GM19328 (cell line): ENCODE data around the gene MLLT10.

Experiments used
- ATAC-seq: cut with Tn5 transposase; IDR thresholded peaks from one replicate; pipeline ENCODE4 v1.9.1; 2021; ENCODE audit warnings: mild to moderate bottlenecking, moderate library complexity; ENCODE audit not compliant: unreplicated experiment

MLLT10 gene

DNA sequence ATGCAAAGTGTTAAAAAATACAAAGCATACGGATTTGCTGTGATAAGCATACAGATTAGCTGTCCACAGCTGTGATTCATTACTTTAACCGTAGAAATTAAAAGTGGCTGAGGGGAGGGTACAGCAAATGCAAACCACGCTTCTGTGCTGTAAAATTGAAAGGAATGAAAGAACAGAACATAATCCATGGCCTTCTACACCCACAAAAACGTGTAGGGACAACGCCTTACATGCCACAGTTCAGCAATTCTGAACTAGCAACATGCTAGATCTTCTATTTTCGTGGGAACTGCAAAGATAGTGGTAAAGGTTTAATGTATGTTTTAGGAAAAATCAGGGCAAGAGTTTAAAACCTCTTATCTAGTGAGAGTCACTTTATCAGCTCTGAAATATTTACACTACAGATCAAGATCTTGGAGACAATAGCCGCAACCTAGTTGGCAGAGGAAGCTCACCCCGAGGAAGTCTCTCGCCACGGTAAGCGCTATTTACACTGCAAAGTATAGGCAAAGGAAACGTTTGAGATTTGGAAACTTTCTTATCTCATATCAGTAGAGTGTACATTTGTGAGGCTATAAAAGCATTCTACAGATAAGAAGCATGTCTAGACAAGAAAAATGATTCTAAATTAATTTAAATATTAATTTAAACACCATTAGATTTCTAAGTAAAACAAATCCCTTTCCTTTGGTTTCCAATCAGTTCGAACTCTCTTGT, 193.6 kb downstream of the MLLT10 start:
- no peak for ATAC-seq

DNA sequence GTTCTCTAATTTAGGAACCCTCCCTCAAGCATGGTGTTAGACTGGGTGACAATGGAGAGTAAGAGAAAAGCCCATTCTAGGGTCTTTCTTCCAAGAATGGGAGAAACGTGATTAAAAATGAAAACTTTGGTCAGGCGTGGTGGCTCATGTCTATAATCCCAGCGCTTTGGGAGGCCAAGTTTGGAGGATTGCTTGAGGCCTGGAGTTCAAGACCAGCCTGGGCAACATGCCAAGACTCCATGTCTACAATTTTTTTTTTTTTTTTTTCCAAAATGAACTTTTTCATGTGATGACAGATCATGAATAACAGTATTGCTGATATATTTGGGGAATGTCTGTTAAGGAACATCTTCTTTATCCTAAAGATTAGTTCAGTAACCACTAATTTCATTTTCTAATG, 194.6 kb downstream of the MLLT10 start:
- no peak for ATAC-seq

DNA sequence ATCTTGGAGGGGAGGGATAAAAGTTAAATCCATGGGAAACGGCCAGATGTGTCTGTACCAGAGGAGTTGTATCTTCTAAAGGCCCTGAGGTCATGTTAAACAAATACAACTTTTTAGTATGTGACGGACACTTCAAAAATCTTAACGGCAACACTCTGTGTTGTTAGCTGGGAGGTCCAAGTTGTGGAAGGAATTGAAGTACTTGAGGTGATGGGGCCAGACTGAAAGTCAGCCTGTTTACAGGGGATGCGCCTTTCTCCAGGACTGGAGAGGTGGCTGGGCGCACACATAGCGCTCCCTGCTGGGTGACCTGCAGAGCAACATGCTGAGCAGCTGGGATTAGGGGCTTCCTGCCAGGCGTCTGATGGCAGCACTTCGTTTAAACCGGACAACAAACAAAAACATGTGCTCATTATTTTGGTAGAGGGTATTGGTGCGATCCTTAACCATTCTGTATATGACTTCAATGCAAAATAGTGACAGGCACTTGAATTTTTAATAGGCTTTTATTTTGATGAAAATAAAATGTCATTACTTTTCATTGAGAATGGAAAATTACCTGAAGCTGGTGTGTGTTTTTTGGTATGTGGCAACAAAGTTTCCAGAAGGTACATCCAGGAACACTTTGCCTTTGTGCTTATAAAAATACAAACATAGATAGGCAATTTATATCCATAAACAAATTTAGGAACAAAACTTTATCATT, 198.2 kb downstream of the MLLT10 start:
- no peak for ATAC-seq

DNA sequence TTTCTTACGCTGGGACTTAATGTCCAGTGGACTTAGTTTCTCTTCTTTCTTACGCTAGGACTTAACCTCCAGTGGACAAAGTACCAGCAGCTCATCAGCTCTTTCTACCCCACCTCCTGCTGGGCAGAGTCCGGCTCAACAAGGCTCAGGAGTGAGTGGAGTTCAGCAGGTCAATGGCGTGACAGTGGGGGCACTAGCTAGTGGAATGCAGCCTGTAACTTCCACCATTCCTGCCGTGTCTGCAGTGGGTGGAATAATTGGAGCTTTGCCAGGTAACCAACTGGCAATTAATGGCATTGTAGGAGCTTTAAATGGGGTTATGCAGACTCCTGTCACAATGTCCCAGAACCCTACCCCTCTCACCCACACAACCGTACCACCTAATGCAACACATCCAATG, 199.7 kb downstream of the MLLT10 start:
- no peak for ATAC-seq

DNA sequence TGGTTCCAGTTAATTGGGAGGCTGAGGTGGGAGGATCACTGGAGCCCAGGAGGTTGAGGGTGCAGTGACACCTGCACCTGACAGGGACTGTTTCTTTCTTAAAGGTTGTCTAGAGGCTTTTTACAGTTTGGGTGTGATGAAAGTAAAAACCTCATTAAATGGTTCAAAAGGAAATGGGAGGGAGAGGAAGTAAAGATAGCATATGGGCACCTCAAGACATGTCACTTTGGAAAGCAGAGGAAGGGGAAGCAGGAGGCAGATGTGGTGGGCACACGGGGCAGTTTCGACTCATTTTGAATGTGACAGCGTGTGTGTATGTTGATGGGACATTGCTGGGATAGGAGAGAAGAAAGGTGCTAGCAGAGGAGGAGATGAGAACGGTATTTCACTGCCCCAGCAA, 203.1 kb downstream of the MLLT10 start:
- no peak for ATAC-seq

DNA sequence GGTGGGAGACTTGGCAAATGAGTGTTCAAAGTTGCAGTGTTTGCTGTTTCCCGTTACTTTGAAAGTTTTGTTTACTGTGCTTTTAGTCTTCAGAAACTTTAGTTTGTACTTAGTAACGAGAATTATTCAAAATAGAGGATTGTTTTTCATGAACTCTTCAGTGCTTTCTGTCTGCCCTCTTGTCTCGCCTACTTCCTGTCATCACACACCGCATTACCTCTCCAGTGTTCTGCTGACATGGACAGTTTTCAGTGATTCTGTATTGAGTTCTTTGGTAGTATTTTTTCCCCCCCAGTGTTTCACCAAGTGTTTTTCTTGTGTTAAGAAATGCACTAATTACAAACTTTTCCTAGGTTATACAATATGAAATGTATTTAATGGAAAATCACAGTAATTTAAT, 207.0 kb downstream of the MLLT10 start:
- ATAC-seq: no peak

DNA sequence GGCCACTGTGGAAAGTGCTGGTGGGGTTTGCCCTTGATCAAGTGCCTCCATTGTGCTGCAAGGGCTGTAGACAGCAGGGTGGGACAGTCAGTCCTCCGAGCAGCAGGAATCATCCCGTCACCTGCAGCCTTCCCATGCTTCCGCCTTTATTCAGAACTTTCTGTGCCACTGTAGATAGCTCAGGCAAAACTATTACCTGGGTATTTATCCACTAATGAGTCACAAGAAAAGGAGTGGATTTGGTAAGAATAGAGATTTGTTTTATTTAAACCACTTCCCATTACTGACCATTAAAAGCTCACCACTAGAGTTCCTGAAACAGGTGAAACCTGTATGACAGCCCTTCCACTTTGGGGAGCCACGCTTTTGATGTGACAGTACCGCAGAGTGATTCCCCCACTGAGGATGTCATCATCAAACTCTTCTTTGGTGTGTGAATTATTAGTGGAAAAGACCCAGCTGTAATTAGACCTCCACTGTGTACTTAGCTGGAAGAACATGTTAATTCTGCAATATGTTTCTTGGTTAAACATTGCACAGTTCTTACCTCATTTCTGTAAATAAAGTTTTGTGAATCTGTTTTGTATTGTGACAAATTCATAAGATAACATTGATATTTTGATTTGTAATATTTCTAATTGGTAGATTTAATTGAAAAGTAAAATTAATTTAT, 208.8 kb downstream of the MLLT10 start:
- ATAC-seq: no peak

DNA sequence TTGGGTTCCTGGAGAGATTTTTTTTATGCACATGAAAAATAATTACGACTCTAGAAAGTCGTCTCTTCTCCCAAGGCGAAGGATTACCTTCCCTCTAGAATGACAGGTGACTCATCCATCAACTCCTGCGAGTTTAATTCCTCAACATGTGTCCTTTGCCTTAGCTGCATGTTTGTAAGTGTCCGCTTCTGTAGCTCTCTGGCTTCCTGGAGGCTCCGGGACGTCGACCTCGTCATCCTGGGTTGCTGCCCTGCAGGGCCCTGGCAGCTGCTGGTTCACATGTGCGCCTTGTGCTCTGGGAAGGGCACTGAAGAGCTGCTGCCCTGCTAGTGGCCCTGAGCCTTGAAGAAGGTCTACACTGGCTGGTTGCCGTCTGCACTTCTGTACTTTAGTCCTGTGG, 210.2 kb downstream of the MLLT10 start:
- no peak for ATAC-seq

DNA sequence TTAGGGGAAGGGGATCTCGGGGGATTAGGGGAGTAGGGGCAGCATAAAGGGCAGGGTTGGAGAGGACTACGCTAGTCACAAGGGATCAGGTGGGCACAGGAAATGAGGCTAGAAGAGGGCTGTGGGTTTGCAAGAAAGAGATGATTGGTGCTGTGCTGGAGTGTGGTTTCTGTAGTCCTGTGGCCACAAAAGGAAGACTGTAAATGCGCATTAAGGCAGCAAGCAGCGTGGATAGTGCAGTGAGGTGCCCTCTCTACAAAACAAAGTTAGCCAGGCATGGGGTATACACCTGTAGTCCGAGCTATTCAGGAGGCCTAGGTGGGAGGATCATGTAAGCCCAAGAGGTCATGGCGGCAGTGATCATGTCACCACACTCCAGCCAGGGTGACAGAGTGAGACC, 212.1 kb downstream of the MLLT10 start:
- ATAC-seq: no peak

DNA sequence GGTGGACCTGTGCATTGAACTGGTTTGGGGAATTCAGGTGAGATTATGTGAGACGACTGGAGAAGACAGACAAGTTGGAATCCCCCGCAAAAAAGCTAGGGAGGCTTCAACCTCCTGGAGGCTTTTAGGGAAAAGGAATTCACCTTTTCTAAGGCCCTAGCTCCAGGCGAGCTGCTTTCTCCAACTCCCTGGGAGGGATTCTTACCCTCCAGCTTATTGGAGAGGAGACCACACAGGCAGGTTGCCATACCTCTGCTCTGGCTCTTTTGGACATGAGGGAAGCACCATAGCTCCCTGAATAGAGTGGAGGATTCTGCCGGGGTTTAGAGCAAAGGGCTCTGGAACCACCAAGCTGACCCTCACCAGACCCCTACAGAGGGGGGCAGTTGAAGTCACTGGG, 213.8 kb downstream of the MLLT10 start:
- no peak for ATAC-seq

DNA sequence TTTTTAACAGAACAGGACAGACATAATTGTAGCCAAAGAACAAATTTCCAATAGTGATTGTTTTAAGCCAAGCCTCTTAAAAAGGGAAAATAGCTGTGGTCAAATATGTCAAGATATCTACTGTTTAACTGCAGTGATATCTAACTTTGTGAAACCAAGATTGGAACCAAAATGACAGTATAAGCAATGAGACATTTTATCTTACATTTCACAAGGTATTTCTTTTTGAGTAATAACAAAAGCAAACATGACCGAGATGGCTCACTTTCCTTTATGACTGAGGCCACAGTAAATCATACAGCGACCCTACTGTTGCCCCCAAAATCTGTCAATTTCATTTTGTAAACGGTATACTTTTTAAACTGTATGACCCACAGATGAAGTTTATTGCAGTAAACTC, 215.8 kb downstream of the MLLT10 start:
- no peak for ATAC-seq

DNA sequence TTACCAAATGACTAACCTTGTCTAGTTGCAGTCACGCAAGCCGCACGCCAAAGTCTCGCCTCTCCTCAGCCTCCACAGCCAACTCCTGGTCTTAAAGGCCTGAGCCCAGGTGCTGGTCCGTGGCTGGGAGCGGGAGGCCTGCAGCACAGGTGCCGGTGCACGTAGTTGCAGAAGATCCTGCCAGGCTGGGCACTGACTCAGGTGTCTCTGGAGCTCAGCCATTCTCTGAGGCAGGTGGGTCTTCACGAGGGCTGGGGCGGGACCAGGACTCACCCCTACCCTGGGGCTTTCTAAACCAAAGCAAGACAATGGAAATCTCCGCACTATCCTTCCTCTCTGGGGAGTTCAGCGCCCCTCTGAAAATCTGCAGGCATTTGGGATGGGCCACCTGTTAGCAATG, 216.4 kb downstream of the MLLT10 start:
- no peak for ATAC-seq

DNA sequence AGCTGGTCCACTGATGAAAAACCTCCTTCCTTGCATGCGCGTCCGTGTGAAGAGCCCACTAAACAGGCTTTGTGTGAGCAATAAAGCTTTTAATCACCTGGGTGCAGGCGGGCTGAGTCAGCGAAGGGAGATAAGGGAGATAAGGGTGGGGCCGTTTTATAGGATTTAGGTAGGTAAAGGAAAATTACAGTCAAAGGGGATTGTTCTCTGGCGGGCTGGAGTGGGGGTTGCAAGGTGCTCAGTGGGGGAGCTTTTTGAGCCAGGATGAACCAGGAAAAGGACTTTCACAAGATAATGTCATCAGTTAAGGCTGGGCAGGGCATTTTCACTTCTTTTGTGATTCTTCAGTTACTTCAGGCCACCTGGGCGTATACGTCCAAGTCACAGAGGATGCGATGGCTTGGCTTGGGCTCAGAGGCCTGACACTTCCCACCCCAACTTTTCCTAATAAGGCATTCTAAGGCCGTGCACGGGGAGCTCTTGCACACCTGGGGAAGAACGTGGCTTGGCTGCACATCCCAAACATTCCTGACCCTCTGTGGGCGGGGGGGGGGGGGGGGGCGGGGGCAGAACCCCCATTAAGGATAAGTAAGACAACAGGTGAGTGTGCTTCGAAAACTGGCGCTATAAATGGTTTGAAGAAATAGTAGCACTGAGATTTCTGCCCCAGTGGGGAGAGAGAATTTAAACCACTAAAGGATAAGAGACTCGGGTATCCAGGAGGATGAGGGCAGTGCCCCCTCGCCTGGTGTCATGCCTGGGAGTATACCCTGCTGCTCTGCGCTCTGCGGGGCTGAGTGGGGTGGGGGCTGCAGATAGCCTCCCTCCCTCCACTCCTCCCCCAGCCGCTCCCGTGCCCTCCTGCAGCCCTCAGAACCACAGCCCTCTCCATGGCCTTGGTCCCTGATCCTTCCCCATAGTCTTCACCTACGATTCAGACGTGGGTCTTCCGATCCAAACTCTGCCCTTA, 217.6 kb downstream of the MLLT10 start:
- no peak for ATAC-seq

DNA sequence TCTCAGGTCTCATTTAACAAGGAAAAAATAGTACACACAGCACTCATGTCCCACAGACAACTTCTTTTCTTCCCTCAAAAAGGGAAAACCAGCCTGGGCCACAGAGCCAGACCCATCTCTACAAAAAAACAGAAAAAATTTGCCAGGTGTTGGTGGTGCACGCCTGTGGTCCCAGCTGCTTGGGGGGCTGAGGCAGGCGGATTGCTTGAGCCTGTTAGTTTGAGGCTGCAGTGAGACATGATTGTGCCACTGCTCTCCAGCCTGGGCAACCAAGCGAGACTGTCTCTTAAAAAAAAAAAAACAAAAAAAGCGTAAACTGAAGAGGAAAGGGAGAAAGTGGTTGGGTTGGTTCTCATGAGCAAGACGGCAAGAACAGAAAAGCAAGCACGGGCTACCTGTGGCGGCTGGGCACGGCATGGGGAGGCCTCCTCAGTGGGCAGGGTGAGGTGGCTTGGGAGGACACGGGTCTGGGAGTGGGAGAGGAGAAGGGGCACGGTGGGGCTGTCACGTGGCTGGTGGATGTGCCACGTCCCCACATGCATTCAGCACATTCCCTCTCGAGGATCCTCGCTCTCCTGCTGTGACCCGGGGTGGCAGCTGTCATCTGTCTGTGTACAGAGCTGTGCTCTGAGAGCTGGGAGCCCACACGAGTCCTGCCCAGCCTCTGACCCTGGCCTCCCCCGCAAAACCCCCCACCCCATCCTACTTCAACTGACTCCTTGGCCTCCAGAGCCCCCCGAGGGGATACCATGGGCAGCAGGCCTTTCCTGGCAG, 219.7 kb downstream of the MLLT10 start:
- ATAC-seq: no peak

DNA sequence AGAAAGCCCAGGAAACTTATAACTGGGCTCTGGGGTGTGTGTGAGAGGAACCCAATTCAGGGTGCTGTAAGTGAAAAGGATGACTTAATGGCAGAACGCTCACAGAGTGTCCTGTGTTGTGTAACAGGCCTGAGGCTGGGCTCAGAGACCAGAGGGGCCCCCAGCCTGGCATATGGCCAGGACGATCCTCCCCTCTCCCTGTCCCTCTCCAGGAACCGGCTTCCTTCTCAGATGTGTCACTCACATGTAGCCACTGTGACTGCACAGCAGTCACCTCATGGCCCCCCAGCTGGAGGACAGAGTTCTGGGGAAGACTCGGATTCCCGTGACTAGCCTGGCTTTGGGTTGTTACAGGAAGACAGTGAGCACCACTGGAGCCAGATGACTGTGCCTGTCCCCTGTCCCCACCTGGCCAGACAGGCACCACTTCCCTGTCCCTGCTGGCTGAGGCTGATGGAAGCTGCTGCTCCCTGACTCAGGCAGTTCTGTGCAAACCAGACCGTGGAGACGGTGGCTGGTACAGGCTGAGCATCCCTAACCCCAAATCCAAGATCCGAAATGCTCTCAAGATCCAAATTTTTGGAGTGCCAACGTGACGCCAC, 220.5 kb downstream of the MLLT10 start:
- ATAC-seq: no peak

DNA sequence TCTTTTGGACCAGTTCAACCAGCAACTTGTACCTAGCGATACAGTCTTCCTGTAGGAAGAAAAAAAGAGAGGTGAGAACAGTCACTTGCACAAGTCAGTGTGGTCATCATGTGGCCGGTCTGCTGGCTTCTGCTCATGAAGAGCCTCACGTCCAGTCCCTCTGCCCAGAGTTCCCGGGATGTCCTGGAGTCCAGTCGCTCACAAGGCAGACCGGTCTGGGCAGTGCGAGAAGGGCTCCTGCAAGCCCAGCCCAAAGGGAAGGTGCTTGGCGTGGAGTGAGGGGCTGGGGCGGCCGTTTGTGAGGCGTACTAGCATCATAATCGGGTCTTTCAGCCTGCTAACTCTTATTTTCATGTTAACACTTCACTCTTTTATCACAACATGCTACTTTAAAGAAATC, 222.7 kb downstream of the MLLT10 start:
- ATAC-seq: no peak

DNA sequence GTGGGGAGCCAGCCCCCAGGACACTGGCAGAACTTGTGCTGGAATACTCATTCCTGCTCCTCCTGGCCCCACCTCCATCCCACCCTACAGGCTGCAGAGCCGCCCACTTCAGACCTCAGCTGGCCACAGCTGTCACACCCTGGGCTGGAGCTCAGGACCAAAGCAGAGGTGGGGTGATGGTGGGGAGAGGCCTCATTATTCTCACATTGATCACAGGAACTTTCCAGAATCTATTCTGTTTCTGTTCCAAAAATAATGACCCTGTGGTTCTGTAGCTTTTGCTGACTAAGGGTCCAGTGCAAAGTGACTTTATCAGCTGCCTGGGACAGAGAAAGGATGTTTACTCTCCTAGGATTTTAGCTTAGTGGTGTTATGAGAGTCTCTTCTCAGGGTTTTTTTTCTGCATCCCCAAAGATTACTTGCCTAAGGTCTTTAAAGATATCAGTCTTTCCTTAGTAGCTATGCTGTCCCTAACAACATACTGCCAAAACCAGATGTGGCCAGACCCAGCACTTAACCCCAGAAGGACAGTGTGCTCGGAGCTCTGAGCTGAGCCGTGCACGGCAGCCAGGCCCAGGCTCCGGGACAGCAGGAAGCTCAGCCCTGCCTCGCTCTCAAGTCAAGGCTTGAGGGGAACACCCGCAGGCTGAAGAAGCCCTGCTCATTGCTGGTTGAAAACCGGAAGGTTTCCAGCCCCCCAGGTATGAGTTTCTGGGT, 223.3 kb downstream of the MLLT10 start:
- ATAC-seq: no peak

DNA sequence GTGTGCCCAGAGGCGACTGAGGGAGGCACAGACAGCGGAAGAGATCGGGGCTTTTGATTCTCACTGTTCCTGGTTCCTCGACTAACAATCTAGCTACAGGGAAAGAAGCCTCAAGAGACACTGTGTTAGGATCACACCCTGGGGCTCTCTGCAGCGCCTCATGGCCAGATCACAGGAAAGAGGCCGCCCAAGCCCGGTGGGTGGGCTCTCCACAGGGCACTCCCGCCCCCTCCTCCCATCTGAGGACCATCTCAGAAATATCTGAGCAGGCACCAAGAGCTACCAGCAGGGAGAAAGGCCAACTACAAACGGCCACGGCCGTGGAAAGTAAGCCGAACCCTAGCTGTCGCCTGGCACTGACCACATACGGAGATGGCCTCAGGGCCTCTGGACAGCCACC, 224.2 kb downstream of the MLLT10 start:
- ATAC-seq: no peak

DNA sequence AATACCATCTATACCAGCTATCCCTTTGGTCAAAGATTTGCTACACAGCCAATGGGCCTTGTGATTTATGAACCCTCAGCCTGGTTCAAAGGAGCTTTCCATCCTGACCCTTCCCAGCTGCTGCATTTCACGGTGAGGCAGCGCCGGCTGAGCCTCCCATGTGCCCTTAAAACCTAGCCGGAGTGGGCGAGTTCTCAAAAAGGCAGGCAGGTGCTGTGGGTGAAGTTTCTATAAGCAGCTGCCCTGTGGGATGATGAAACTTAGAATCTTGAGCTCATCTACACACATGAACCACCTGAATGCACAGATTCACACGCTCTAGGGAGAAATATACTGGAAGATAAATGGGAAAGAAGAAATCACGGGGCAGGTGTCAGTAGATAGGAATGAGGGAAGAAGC, 224.7 kb downstream of the MLLT10 start:
- no peak for ATAC-seq
